Astrocyte (in vitro differentiated cells and primary cell): ENCODE results near the gene ZNF618.

ENCODE experiments used
- CTCF ChIP-seq: IDR thresholded peaks from 2 replicates; pipeline ENCODE4 v1.5.1; 2011; ENCODE audit warnings: low read depth, mild to moderate bottlenecking, inconsistent platforms, low read length, moderate library complexity; ENCODE audit not compliant: insufficient read depth
- EZH2 ChIP-seq: IDR thresholded peaks from 2 replicates; pipeline ENCODE4 v1.6.1; 2012; ENCODE audit warnings: mild to moderate bottlenecking, low read length, inconsistent platforms; ENCODE audit not compliant: insufficient read depth

- TF ChIP-seq CTCF: no peak
- TF ChIP-seq EZH2: no peak
These were observed 156.1 kb downstream of the ZNF618 start for GRCh38 chr9:114031948-114032840.
